WTC11 (cell line): ENCODE data around the gene CNOT1. TPM values are rescaled to one million over a fixed set of nuclear protein-coding genes. Genes with fewer than 3 reads are reported as not detected.
A peak's percentile ranks its signal among the peaks of the same experiment; 100 is the strongest.

Experiments used
- ARID4B ChIP-seq: sonication (generic); formaldehyde crosslinking; IDR thresholded peaks from 2 replicates; pipeline ENCODE4 v1.8.0; 2023; ENCODE audit warnings: missing genetic modification reagents, mild to moderate bottlenecking, borderline replicate concordance
- CDX4 ChIP-seq: fragments of 250-450 bp; sonication (Bioruptor Pico); IDR thresholded peaks from 2 replicates; pipeline ENCODE4 v1.9.0; 2021; ENCODE audit warnings: moderate library complexity, mild to moderate bottlenecking, inconsistent platforms, borderline replicate concordance
- CREM ChIP-seq: sonication (generic); formaldehyde crosslinking; IDR thresholded peaks from 2 replicates; pipeline ENCODE4 v1.8.1; 2022; ENCODE audit warnings: mild to moderate bottlenecking, missing genetic modification reagents, moderate library complexity
- CTCF ChIP-seq: fragments of 200-600 bp; IDR thresholded peaks from 2 replicates; pipeline ENCODE4 v1.8.0; 2022; ENCODE audit warnings: antibody characterized with exemption
- EMX1 ChIP-seq: fragments of 250-450 bp; sonication (Bioruptor Pico); IDR thresholded peaks from 2 replicates; pipeline ENCODE4 v1.8.0; 2021; ENCODE audit warnings: mild to moderate bottlenecking
- FOXJ3 ChIP-seq: sonication (generic); formaldehyde crosslinking; IDR thresholded peaks from 2 replicates; pipeline ENCODE4 v1.9.0; 2021; ENCODE audit warnings: missing genetic modification reagents, mild to moderate bottlenecking, borderline replicate concordance
- FOXP4 ChIP-seq: sonication (generic); formaldehyde crosslinking; IDR thresholded peaks from 2 replicates; pipeline ENCODE4 v1.8.0; 2022; ENCODE audit warnings: mild to moderate bottlenecking, missing genetic modification reagents
- JUN ChIP-seq: sonication (generic); formaldehyde crosslinking; IDR thresholded peaks from 2 replicates; pipeline ENCODE4 v1.8.0; 2023; ENCODE audit warnings: mild to moderate bottlenecking, missing genetic modification reagents
- KAT7 ChIP-seq: sonication (generic); formaldehyde crosslinking; IDR thresholded peaks from 2 replicates; pipeline ENCODE4 v1.8.1; 2023; ENCODE audit warnings: missing genetic modification reagents, mild to moderate bottlenecking, borderline replicate concordance
- MAX ChIP-seq: sonication (generic); formaldehyde crosslinking; IDR thresholded peaks from 2 replicates; pipeline ENCODE4 v1.8.0; 2022; ENCODE audit warnings: mild to moderate bottlenecking, missing genetic modification reagents
- MLX ChIP-seq: sonication (generic); formaldehyde crosslinking; IDR thresholded peaks from 2 replicates; pipeline ENCODE4 v1.8.1; 2023; ENCODE audit warnings: mild to moderate bottlenecking, missing genetic modification reagents, moderate library complexity
- NFE2L1 ChIP-seq: sonication (generic); formaldehyde crosslinking; IDR thresholded peaks from 2 replicates; pipeline ENCODE4 v1.8.1; 2023; ENCODE audit warnings: missing genetic modification reagents
- NFYB ChIP-seq: sonication (generic); formaldehyde crosslinking; conservative IDR thresholded peaks from 2 replicates; pipeline ENCODE4 v1.8.0; 2022; ENCODE audit warnings: low read depth, missing genetic modification reagents
- NR1H2 ChIP-seq: sonication (generic); formaldehyde crosslinking; IDR thresholded peaks from 2 replicates; pipeline ENCODE4 v1.9.0; 2021; ENCODE audit warnings: mild to moderate bottlenecking, moderate library complexity, missing genetic modification reagents
- OVOL2 ChIP-seq: fragments of 250-450 bp; sonication (Bioruptor Pico); IDR thresholded peaks from 2 replicates; pipeline ENCODE4 v1.9.0; 2021; ENCODE audit warnings: mild to moderate bottlenecking, borderline replicate concordance
- RELA ChIP-seq: sonication (generic); formaldehyde crosslinking; IDR thresholded peaks from 2 replicates; pipeline ENCODE4 v1.8.1; 2022; ENCODE audit warnings: missing genetic modification reagents, mild to moderate bottlenecking, borderline replicate concordance
- RORB ChIP-seq: fragments of 250-450 bp; sonication (Bioruptor Pico); IDR thresholded peaks from 2 replicates; pipeline ENCODE4 v1.9.0; 2021; ENCODE audit warnings: mild to moderate bottlenecking
- SMAD4 ChIP-seq: sonication (generic); formaldehyde crosslinking; IDR thresholded peaks from 2 replicates; pipeline ENCODE4 v1.8.0; 2022; ENCODE audit warnings: mild to moderate bottlenecking, missing genetic modification reagents
- SP1 ChIP-seq: sonication (generic); formaldehyde crosslinking; conservative IDR thresholded peaks from 2 replicates; pipeline ENCODE4 v1.8.1; 2022; ENCODE audit warnings: missing genetic modification reagents
- TEAD1 ChIP-seq: sonication (generic); formaldehyde crosslinking; IDR thresholded peaks from 2 replicates; pipeline ENCODE4 v1.8.0; 2022; ENCODE audit warnings: mild to moderate bottlenecking, missing genetic modification reagents
- ZBTB21 ChIP-seq: sonication (generic); formaldehyde crosslinking; IDR thresholded peaks from 2 replicates; pipeline ENCODE4 v1.8.1; 2023; ENCODE audit warnings: mild to moderate bottlenecking, missing genetic modification reagents, borderline replicate concordance
- ZMAT4 ChIP-seq: fragments of 250-450 bp; sonication (Bioruptor Pico); IDR thresholded peaks from 2 replicates; pipeline ENCODE4 v1.9.0; 2021; ENCODE audit warnings: mild to moderate bottlenecking
- ZNF232 ChIP-seq: sonication (generic); formaldehyde crosslinking; IDR thresholded peaks from 2 replicates; pipeline ENCODE4 v1.8.0; 2022; ENCODE audit warnings: mild to moderate bottlenecking, missing genetic modification reagents
- ZNF263 ChIP-seq: sonication (generic); formaldehyde crosslinking; IDR thresholded peaks from 2 replicates; pipeline ENCODE4 v1.8.1; 2022; ENCODE audit warnings: low read depth, mild to moderate bottlenecking, moderate library complexity, missing genetic modification reagents
- ZNF396 ChIP-seq: fragments of 250-450 bp; sonication (Bioruptor Pico); IDR thresholded peaks from 2 replicates; pipeline ENCODE4 v1.8.0; 2021; ENCODE audit warnings: mild to moderate bottlenecking, moderate library complexity, borderline replicate concordance
- ZNF416 ChIP-seq: fragments of 250-450 bp; sonication (Bioruptor Pico); IDR thresholded peaks from 2 replicates; pipeline ENCODE4 v1.9.0; 2021; ENCODE audit warnings: mild to moderate bottlenecking, inconsistent platforms
- ZNF512 ChIP-seq: sonication (generic); formaldehyde crosslinking; IDR thresholded peaks from 2 replicates; pipeline ENCODE4 v1.8.1; 2022; ENCODE audit warnings: missing genetic modification reagents, borderline replicate concordance
- ZNF671 ChIP-seq: fragments of 250-450 bp; sonication (Bioruptor Pico); IDR thresholded peaks from 2 replicates; pipeline ENCODE4 v1.8.0; 2021; ENCODE audit warnings: mild to moderate bottlenecking
- total RNA-seq: library from RNA; stranded (reverse); gene quantifications from 3 replicates; pipeline ENCODE4 v1.2.3, GENCODE V29; 2021

Gene CNOT1
- total RNA-seq, 1 experiment from 2014 or later: 314 TPM

- no peak for TF ChIP-seq FOXJ3
- TF ChIP-seq SMAD4 (CRISPR knock-in tag): no peak
- TF ChIP-seq ZNF671 (CRISPR knock-in tag): no peak
- TF ChIP-seq KAT7: no peak
- TF ChIP-seq ZNF416 (CRISPR knock-in tag): no peak
- TF ChIP-seq NFYB (CRISPR knock-in tag): no peak
- no peak for TF ChIP-seq ZMAT4
- no peak for TF ChIP-seq ZNF263 (CRISPR knock-in tag)
- no peak for TF ChIP-seq JUN (CRISPR knock-in tag)
- peak; percentile 86 for TF ChIP-seq MAX (CRISPR knock-in tag)
- no peak for TF ChIP-seq FOXP4 (CRISPR knock-in tag)
- 0 out of 2 replicates have a peak, but pooled peaks have one; percentile 53 for TF ChIP-seq CREM
- TF ChIP-seq CTCF: peak; percentile 95
- no peak for TF ChIP-seq NFE2L1
- TF ChIP-seq RELA: no peak
- TF ChIP-seq OVOL2 (CRISPR knock-in tag): no peak
- TF ChIP-seq ZNF232 (CRISPR knock-in tag): peak; percentile 67; the same call in 1 of the 2 replicates
- no peak for TF ChIP-seq ARID4B
- TF ChIP-seq MLX (CRISPR knock-in tag): no peak
- TF ChIP-seq SP1 (CRISPR knock-in tag): peak; percentile 57; the same call in 1 of the 2 replicates
- no peak for TF ChIP-seq CDX4 (CRISPR knock-in tag)
- no peak for TF ChIP-seq ZNF396 (CRISPR knock-in tag)
- no peak for TF ChIP-seq NR1H2
- peak; percentile 77; the same call in 1 of the 2 replicates for TF ChIP-seq TEAD1 (CRISPR knock-in tag)
- no peak for TF ChIP-seq EMX1
- TF ChIP-seq ZNF512 (CRISPR knock-in tag): no peak
- no peak for TF ChIP-seq RORB (CRISPR knock-in tag)
- TF ChIP-seq ZBTB21 (CRISPR knock-in tag): peak; percentile 69; the same call in 1 of the 2 replicates
Measured at GRCh38 chr16:58487566-58488351, 141.9 kb downstream of the CNOT1 start (continued).
